Gastroesophageal sphincter (tissue), 3 donors: ENCODE measurements around the gene SUGCT.

Source experiments
- CTCF ChIP-seq, 4 experiments: fragments of 200-600 bp in 2 of 4; fragments of 450-650 bp in 2 of 4; sonication (generic) in 1 of 4; IDR thresholded peaks; one replicate each; pipeline ENCODE4 v1.5.1; 2017 to 2019; ENCODE audit warnings: antibody characterized with exemption in 4 of 4, mild to moderate bottlenecking in 2 of 4, moderate library complexity in 2 of 4
- EP300 ChIP-seq: sonication (generic); formaldehyde crosslinking; IDR thresholded peaks from one replicate; pipeline ENCODE4 v1.6.1; 2017; ENCODE audit warnings: antibody characterized with exemption, mild to moderate bottlenecking
- POLR2A ChIP-seq, 2 donors: fragments of 450-650 bp; IDR thresholded peaks; one replicate each; pipeline ENCODE4 v1.6.1; 2017; ENCODE audit warnings: antibody characterized with exemption in 2 of 2, mild to moderate bottlenecking in 2 of 2, moderate library complexity in 1 of 2
- POLR2AphosphoS5 ChIP-seq: sonication (generic); formaldehyde crosslinking; IDR thresholded peaks from one replicate; pipeline ENCODE4 v1.6.1; 2017; ENCODE audit warnings: antibody characterized with exemption

- TF ChIP-seq CTCF (IDR thresholded peaks at IDR 0.05) = no peak
- no peak for TF ChIP-seq POLR2AphosphoS5
- no peak for TF ChIP-seq POLR2A (IDR thresholded peaks at IDR 0.05)
- TF ChIP-seq EP300 = no peak
Measured at GRCh38 chr7:40401406-40401805, 266.6 kb downstream of the SUGCT start.
